GM12878 (cell line): ENCODE data around the gene SOSTDC1. TPM values are rescaled to one million over a fixed set of nuclear protein-coding genes. Genes with fewer than 3 reads are reported as not detected.

Experiments
- ATAC-seq: fragments of 200-7000 bp; cut with Tn5 transposase; 3 replicates; pipeline ENCODE4 v1.9.1; 2020; ENCODE audit warnings: mild to moderate bottlenecking, moderate library complexity
- BruUV-seq: library from RNA; stranded (reverse); fragments of 400-500 nt; replicated peaks from 2 replicates; lab custom pipeline; 2021; lab: Mats Ljungman, UMichigan
- CTCF ChIA-PET: fragments of 300-600 bp; sonication (Branson Sonifier 250); formaldehyde crosslinking; extraction: SDS; loops from one replicate; lab custom pipeline; 2021; ENCODE audit warnings: inconsistent platforms; lab: Yijun Ruan, JAX
- POLR2A ChIA-PET: fragments of 350-600 bp; formaldehyde crosslinking; extraction: SDS; loops from one replicate; lab custom pipeline; 2021; ENCODE audit warnings: inconsistent platforms; lab: Charles Lee
- RAD21 ChIA-PET: fragments of 300-600 bp; sonication (Branson Sonifier 250); formaldehyde crosslinking; loops from one replicate; lab custom pipeline; 2023; ENCODE audit warnings: antibody characterized with exemption; ENCODE audit not compliant: unreplicated experiment; lab: Charles Lee
- SMC1A ChIA-PET: fragments of 300-600 bp; sonication (Branson Sonifier 250); formaldehyde crosslinking; loops from one replicate; lab custom pipeline; 2023; ENCODE audit not compliant: unreplicated experiment, uncharacterized antibody; lab: Charles Lee
- DNase-seq: peaks from one replicate; pipeline ENCODE4 v3.0.0-alpha.2; 2011; ENCODE audit warnings: low read depth, low spot score
- FAIRE-seq: peaks from 3 replicates; lab custom pipeline; 2011; peaks lifted over from hg19 to GRCh38; lab: Jason Lieb, UNC
- H2AFZ ChIP-seq: 2 replicates; pipeline ENCODE4 v1.6.0; 2011; ENCODE audit warnings: low read depth, low read length, control low read depth; ENCODE audit not compliant: control insufficient read depth
- H3K27ac ChIP-seq: 2 replicates; pipeline ENCODE4 v1.5.1; 2011; ENCODE audit warnings: control low read depth; ENCODE audit not compliant: control insufficient read depth, insufficient read depth
- H3K27me3 ChIP-seq, 2 experiments: replicated peaks in 1 of 2; 2 replicates each; pipeline versions ENCODE4 v1.6.0 to v1.6.1; 2011; ENCODE audit warnings: low read length in 1 of 2; ENCODE audit not compliant: control insufficient read depth in 2 of 2, insufficient read depth in 2 of 2
- H3K36me3 ChIP-seq, 2 experiments: 2 replicates each; pipeline ENCODE4 v1.5.1; 2011; ENCODE audit warnings: low read length in 1 of 2; ENCODE audit not compliant: control insufficient read depth in 2 of 2, insufficient read depth in 2 of 2
- H3K4me1 ChIP-seq: 2 replicates; pipeline ENCODE4 v1.6.1; 2011; ENCODE audit warnings: mild to moderate bottlenecking, low read length, moderate library complexity, mixed read lengths; ENCODE audit not compliant: control insufficient read depth, insufficient read depth
- H3K4me2 ChIP-seq: 2 replicates; pipeline ENCODE4 v1.6.0; 2011; ENCODE audit warnings: control low read depth; ENCODE audit not compliant: control insufficient read depth, insufficient read depth
- H3K4me3 ChIP-seq: fragments of 200-600 bp; sonication (generic); 2 replicates; pipeline ENCODE4 v1.5.1; 2016
- H3K79me2 ChIP-seq: 2 replicates; pipeline ENCODE4 v1.6.0; 2011; ENCODE audit warnings: low read length; ENCODE audit not compliant: control insufficient read depth, insufficient read depth
- H3K9ac ChIP-seq: 2 replicates; pipeline ENCODE4 v1.8.0; 2011; ENCODE audit warnings: low read length, control low read depth, mixed read lengths; ENCODE audit not compliant: control insufficient read depth, insufficient read depth
- H3K9me3 ChIP-seq: replicated peaks from 3 replicates; pipeline ENCODE4 v1.5.1; 2011; ENCODE audit warnings: mild to moderate bottlenecking, low read length; ENCODE audit not compliant: control insufficient read depth, insufficient read depth
- H4K20me1 ChIP-seq: 2 replicates; pipeline ENCODE4 v1.6.0; 2011; ENCODE audit not compliant: control insufficient read depth, insufficient read depth
- ATF7 ChIP-seq: fragments of 450-650 bp; IDR thresholded peaks from 2 replicates; pipeline ENCODE4 v1.6.1; 2016; ENCODE audit warnings: low read depth, mild to moderate bottlenecking
- CTCF ChIP-seq, 3 experiments: IDR thresholded peaks in 2 of 3; conservative IDR thresholded peaks in 1 of 3; 2 replicates each; pipeline ENCODE4 v1.5.1; 2011; ENCODE audit warnings: low read depth in 3 of 3, low read length in 3 of 3, mild to moderate bottlenecking in 3 of 3, control low read depth in 2 of 3, moderate library complexity in 2 of 3, inconsistent platforms in 1 of 3, mixed read lengths in 1 of 3; ENCODE audit not compliant: control insufficient read depth in 2 of 3, insufficient read depth in 1 of 3; ENCODE audit errors: extremely low read depth in 1 of 3
- E2F8 ChIP-seq: fragments of 450-650 bp; IDR thresholded peaks from 2 replicates; pipeline ENCODE4 v1.6.1; 2018; ENCODE audit warnings: mild to moderate bottlenecking, low read depth, moderate library complexity; ENCODE audit not compliant: partially characterized antibody
- HDGF ChIP-seq: fragments of 450-650 bp; IDR thresholded peaks from 2 replicates; pipeline ENCODE4 v1.6.1; 2016; ENCODE audit warnings: antibody characterized with exemption
- MTA3 ChIP-seq: IDR thresholded peaks from 2 replicates; pipeline ENCODE4 v1.6.1; 2012; ENCODE audit warnings: low read length, inconsistent platforms, borderline replicate concordance
- NFYB ChIP-seq: IDR thresholded peaks from 2 replicates; pipeline ENCODE4 v1.6.1; 2011; ENCODE audit warnings: low read depth, mild to moderate bottlenecking, low read length, improper control_type of control experiment, moderate library complexity; ENCODE audit not compliant: insufficient read depth
- POLR2A ChIP-seq: IDR thresholded peaks from 2 replicates; pipeline ENCODE4 v1.6.1; 2011; ENCODE audit warnings: low read depth, mild to moderate bottlenecking, low read length
- RUNX3 ChIP-seq: IDR thresholded peaks from 2 replicates; pipeline ENCODE4 v1.6.1; 2012; ENCODE audit warnings: low read length, inconsistent platforms
- WGBS: methylation state at CpG from one replicate; pipeline ENCODE4 v1.1.6; 2016; ENCODE audit warnings: low lambda C conversion rate; ENCODE audit not compliant: insufficient replicate concordance, insufficient coverage; ENCODE audit errors: missing lambda C conversion rate; 5-methylcytosine and 5-hydroxymethylcytosine counted together
- in situ Hi-C: fragments of 300-500 bp; cut with MboI; formaldehyde crosslinking; loops from 9 replicates; pipeline ENCODE4 v1.14.3; 2018; ENCODE audit warnings: mixed read lengths
- intact Hi-C: fragments of 100-400 bp; cut with micrococcal nuclease; formaldehyde crosslinking; loops from one replicate; pipeline ENCODE4 v1.14.2; 2022; ENCODE audit not compliant: unreplicated experiment
- polyA plus RNA-seq, 11 experiments: library from polyadenylated mRNA; depleted of rRNA in 4 of 11; unstranded in 6 of 11; stranded (reverse) in 5 of 11; fragments of >200 nt; fragmentation: Nextera tagmentation in 4 of 11; fragmentation: Illumina TruSeq in 1 of 11; extraction: Ambion mirVana in 4 of 11; extraction: Trizol in 1 of 11; gene quantifications; 1 replicate in 1 of 11; 2 replicates in 10 of 11; pipeline versions ENCODE4 v1.2.1 to v1.2.3, GENCODE V29; 2011 to 2016; ENCODE audit warnings: inconsistent platforms in 2 of 11, missing spikeins in 2 of 11, low read depth in 1 of 11
- total RNA-seq, 4 experiments: library from RNA; depleted of rRNA in 3 of 4; stranded (reverse); fragments of >200 nt in 3 of 4; fragmentation: Illumina TruSeq in 1 of 4; extraction: Trizol in 1 of 4; gene quantifications; 2 replicates each; pipeline versions ENCODE4 v1.2.1 to v1.2.3, GENCODE V29; 2013 to 2021

SOSTDC1 gene
- total and polyA plus RNA-seq, 10 of the 15 experiments (the other 5 are each of a cell fraction or from before 2014, with no cell fraction given) = not detected

- FAIRE-seq = no peak
- no peak overlapping the region for H3K27ac ChIP-seq
- no peaks in the 10 kb centered on the region for H3K9me3 ChIP-seq
- WGBS = 0% methylated on average over 2 of the region's 2 CpGs
- no peak overlapping the region for H2AFZ ChIP-seq
- H3K36me3 ChIP-seq = no peaks in the 10 kb centered on the region
- CTCF ChIA-PET = interaction anchor here (0.6 kb wide), 1 partner anchor 299 kb away, joined by 3 read pairs; no protein-coding TSS in a partner anchor
- DNase-seq = no peak
- BruUV-seq = no TSS peak
- no peak overlapping the region for H3K4me2 ChIP-seq
- SMC1A ChIA-PET = no interaction called here
- intact Hi-C loops = no loop called here
- TF ChIP-seq E2F8 (no peak), MTA3 (no peak), NFYB (no peak), CTCF (IDR thresholded peaks at IDR 0.05 in 2 of 3, conservative IDR thresholded peaks at IDR 0.05 in 1 of 3; ENCODE audit: control insufficient read depth in 2 of 3, extremely low read depth in 1 of 3, insufficient read depth in 1 of 3, low read depth in 3 of 3, low read length in 3 of 3) (no peak), ATF7 (no peak), RUNX3 (no peak), HDGF (no peak), POLR2A (no peak)
- in situ Hi-C loops = no loop called here
- POLR2A ChIA-PET = no interaction called here
- no peaks in the 10 kb centered on the region for H3K4me1 ChIP-seq
- H3K4me3 ChIP-seq = no peak overlapping the region
- H4K20me1 ChIP-seq = no peaks in the 10 kb centered on the region
- RAD21 ChIA-PET = no interaction called here
- no peaks in the 10 kb centered on the region for H3K79me2 ChIP-seq
- H3K9ac ChIP-seq = no peak overlapping the region
- no peak for ATAC-seq
- no peaks in the 10 kb centered on the region for H3K27me3 ChIP-seq
Observed at GRCh38 chr7:16494551-16494950, 29.0 kb upstream of the SOSTDC1 start.
